ENCODE results near the gene COMT. TPM values are rescaled to one million over a fixed set of nuclear protein-coding genes. Genes with fewer than 3 reads are reported as not detected.

Gene COMT
- total RNA-seq, 4 donors from 2014 or later: 154 to 255 (median 223) TPM

GRCh38 chr22:20003304-20003703 is 61.7 kb downstream of the COMT start:
- Histone ChIP-seq H3K36me3 (no peaks in the 10 kb centered on the region), H3K27me3 (no peaks in the 10 kb centered on the region), H3K4me3 (no peak overlapping the region), H3K9me3 (no peaks in the 10 kb centered on the region), H3K4me1 (peaks cover 10 to 17% of the 10 kb centered on the region in 2 donors), H3K27ac (no peak overlapping the region)
- no peak for ATAC-seq
- intact Hi-C loops (cut with DNase I; ENCODE audit: low total_unique reads): no loop called here
- no peak for DNase-seq
- in situ Hi-C loops (cut with MboI; ENCODE audit: low sequenced_read_pairs in 4 of 4): no loop called here
- TF ChIP-seq CTCF (IDR thresholded peaks at IDR 0.05 in 4 of 5, conservative IDR thresholded peaks at IDR 0.05 in 1 of 5) (no peak), POLR2A (IDR thresholded peaks at IDR 0.05) (no peak)

GRCh38 chr22:20004464-20004863 is 62.9 kb downstream of the COMT start:
- intact Hi-C loops (cut with DNase I; ENCODE audit: low total_unique reads): no loop called here
- Histone ChIP-seq H3K9me3 (no peaks in the 10 kb centered on the region), H3K4me3 (no peak overlapping the region), H3K27ac (no peak overlapping the region), H3K27me3 (no peaks in the 10 kb centered on the region), H3K36me3 (no peaks in the 10 kb centered on the region), H3K4me1 (peaks cover 0 to 6% of the 10 kb centered on the region in 2 donors)
- ATAC-seq (no peak), DNase-seq (no peak)
- in situ Hi-C loops (cut with MboI; ENCODE audit: low sequenced_read_pairs in 4 of 4): no loop called here
- TF ChIP-seq CTCF (IDR thresholded peaks at IDR 0.05 in 4 of 5, conservative IDR thresholded peaks at IDR 0.05 in 1 of 5) (no peak), POLR2A (IDR thresholded peaks at IDR 0.05) (no peak)

- Histone ChIP-seq H3K4me3 (no peak overlapping the region), H3K4me1 (peaks cover 0 to 3% of the 10 kb centered on the region in 2 donors), H3K36me3 (no peaks in the 10 kb centered on the region), H3K9me3 (no peaks in the 10 kb centered on the region), H3K27me3 (no peaks in the 10 kb centered on the region), H3K27ac (no peak overlapping the region)
- intact Hi-C loops (cut with DNase I; ENCODE audit: low total_unique reads): no loop called here
- TF ChIP-seq POLR2A (IDR thresholded peaks at IDR 0.05): no peak
- no peak for DNase-seq
- ATAC-seq: no peak
- in situ Hi-C loops (cut with MboI; ENCODE audit: low sequenced_read_pairs in 4 of 4): no loop called here
Observed at GRCh38 chr22:20008221-20008995, 66.8 kb downstream of the COMT start.

GRCh38 chr22:20009018-20009491 is 67.5 kb downstream of the COMT start:
- TF ChIP-seq POLR2A (IDR thresholded peaks at IDR 0.05) (no peak), CTCF (IDR thresholded peaks at IDR 0.05 in 4 of 5, conservative IDR thresholded peaks at IDR 0.05 in 1 of 5) (no peak)
- DNase-seq (no peak), ATAC-seq (no peak)
- Histone ChIP-seq H3K27ac (no peak overlapping the region), H3K36me3 (no peaks in the 10 kb centered on the region), H3K4me3 (no peak overlapping the region), H3K9me3 (no peaks in the 10 kb centered on the region), H3K4me1 (peaks cover 0 to 3% of the 10 kb centered on the region in 2 donors), H3K27me3 (no peaks in the 10 kb centered on the region)
- intact Hi-C loops (cut with DNase I; ENCODE audit: low total_unique reads): no loop called here
- in situ Hi-C loops (cut with MboI; ENCODE audit: low sequenced_read_pairs in 4 of 4): no loop called here

- Histone ChIP-seq H3K27ac (no peak overlapping the region), H3K9me3 (no peaks in the 10 kb centered on the region), H3K4me1 (peaks cover 3 to 4% of the 10 kb centered on the region in 2 donors), H3K36me3 (no peaks in the 10 kb centered on the region), H3K4me3 (no peak overlapping the region), H3K27me3 (no peaks in the 10 kb centered on the region)
- DNase-seq (no peak), ATAC-seq (no peak)
- TF ChIP-seq CTCF (IDR thresholded peaks at IDR 0.05 in 4 of 5, conservative IDR thresholded peaks at IDR 0.05 in 1 of 5) (no peak), POLR2A (IDR thresholded peaks at IDR 0.05) (no peak)
- intact Hi-C loops (cut with DNase I; ENCODE audit: low total_unique reads) (no loop called here), in situ Hi-C loops (cut with MboI; ENCODE audit: low sequenced_read_pairs in 4 of 4) (loop anchor here in 3 of 4 donors (5.0 kb wide), 1 partner anchor 37 kb away; no protein-coding TSS in a partner anchor)
Observed at GRCh38 chr22:20009582-20010306, 68.2 kb downstream of the COMT start.
